Measurements from ENCODE around the gene PEX5L. TPM values are rescaled to one million over a fixed set of nuclear protein-coding genes. Genes with fewer than 3 reads are reported as not detected.

Gene PEX5L
- total RNA-seq, 4 donors from 2014 or later: 29.1 to 36.5 (median 32.3) TPM

DNA sequence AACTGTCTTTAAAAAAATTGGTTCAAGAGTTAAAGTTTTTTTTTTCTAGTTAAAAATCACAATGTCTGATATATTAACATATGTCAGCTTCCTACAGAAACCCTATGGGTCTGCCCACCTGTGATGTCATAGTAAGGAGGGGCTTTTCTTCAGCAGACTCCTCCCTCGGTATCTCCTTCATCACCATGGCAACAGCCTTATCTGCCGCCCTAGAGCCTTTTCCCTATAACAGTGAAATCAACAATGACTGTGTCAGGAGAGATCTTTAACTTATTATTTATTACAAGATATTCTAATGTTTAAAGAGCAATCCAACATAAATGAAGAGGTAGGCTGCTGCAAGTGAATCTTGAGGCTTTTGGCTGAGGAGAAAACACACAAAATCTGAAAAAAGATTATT is 138.7 kb downstream of the PEX5L start:
- Histone ChIP-seq H3K27ac (no peak overlapping the region), H3K36me3 (no peaks in the 10 kb centered on the region), H3K9me3 (no peaks in the 10 kb centered on the region), H3K4me3 (no peak overlapping the region), H3K27me3 (no peaks in the 10 kb centered on the region), H3K4me1 (no peaks in the 10 kb centered on the region)
- 34 to 39% methylated on average over 2 of the region's 2 CpGs for WGBS, 2 donors
- no peak for DNase-seq (ENCODE audit: low spot score in 2 of 2)
- no peak for TF ChIP-seq POLR2A (IDR thresholded peaks at IDR 0.05)
- no peak for TF ChIP-seq EP300 (IDR thresholded peaks at IDR 0.05)
- TF ChIP-seq, protein P1, sequence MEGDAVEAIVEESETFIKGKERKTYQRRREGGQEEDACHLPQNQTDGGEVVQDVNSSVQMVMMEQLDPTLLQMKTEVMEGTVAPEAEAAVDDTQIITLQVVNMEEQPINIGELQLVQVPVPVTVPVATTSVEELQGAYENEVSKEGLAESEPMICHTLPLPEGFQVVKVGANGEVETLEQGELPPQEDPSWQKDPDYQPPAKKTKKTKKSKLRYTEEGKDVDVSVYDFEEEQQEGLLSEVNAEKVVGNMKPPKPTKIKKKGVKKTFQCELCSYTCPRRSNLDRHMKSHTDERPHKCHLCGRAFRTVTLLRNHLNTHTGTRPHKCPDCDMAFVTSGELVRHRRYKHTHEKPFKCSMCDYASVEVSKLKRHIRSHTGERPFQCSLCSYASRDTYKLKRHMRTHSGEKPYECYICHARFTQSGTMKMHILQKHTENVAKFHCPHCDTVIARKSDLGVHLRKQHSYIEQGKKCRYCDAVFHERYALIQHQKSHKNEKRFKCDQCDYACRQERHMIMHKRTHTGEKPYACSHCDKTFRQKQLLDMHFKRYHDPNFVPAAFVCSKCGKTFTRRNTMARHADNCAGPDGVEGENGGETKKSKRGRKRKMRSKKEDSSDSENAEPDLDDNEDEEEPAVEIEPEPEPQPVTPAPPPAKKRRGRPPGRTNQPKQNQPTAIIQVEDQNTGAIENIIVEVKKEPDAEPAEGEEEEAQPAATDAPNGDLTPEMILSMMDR (IDR thresholded peaks at IDR 0.05): no peak

- no peak for DNase-seq (ENCODE audit: low spot score in 2 of 2)
- no peaks in the 10 kb centered on the region for H3K4me1 ChIP-seq
- no peaks in the 10 kb centered on the region for H3K9me3 ChIP-seq
- H3K36me3 ChIP-seq: no peaks in the 10 kb centered on the region
- TF ChIP-seq POLR2A (IDR thresholded peaks at IDR 0.05) (no peak), EP300 (IDR thresholded peaks at IDR 0.05) (no peak)
- TF ChIP-seq, protein P1 (IDR thresholded peaks at IDR 0.05): no peak
- 58 to 62% methylated on average over 4 of the region's 4 CpGs for WGBS, 2 donors
- H3K4me3 ChIP-seq: no peak overlapping the region
- no peak overlapping the region for H3K27ac ChIP-seq
- no peaks in the 10 kb centered on the region for H3K27me3 ChIP-seq
Measured at GRCh38 chr3:179897231-179897630, 139.5 kb downstream of the PEX5L start.

GRCh38 chr3:179896507-179896906 is 140.2 kb downstream of the PEX5L start:
- H3K36me3 ChIP-seq: no peaks in the 10 kb centered on the region
- no peaks in the 10 kb centered on the region for H3K9me3 ChIP-seq
- no peak overlapping the region for H3K4me3 ChIP-seq
- TF ChIP-seq, protein P1 (IDR thresholded peaks at IDR 0.05): no peak
- TF ChIP-seq POLR2A (IDR thresholded peaks at IDR 0.05) (no peak), EP300 (IDR thresholded peaks at IDR 0.05) (no peak)
- H3K27me3 ChIP-seq: no peaks in the 10 kb centered on the region
- WGBS, 2 donors: 91% methylated on average over 2 of the region's 2 CpGs
- H3K27ac ChIP-seq: no peak overlapping the region
- H3K4me1 ChIP-seq: no peaks in the 10 kb centered on the region
- DNase-seq (ENCODE audit: low spot score in 2 of 2): no peak

DNA sequence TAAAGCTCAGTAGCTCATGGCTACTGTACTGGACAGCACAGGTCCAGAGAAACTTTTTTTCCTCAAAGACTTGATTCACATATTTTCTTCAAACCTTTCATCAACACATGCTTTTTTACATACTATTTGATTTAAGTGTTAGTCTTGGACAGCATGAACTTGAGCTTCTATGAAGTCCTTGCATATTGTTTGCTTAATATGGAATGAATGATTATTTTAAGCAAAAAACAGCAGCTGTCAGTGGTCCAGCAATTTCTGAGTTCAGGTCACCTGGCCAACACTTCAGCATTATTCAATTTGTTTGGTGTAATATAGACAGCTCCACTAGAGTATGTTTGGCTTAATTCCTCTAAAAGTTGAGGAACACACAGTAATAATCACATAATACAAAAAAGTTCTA is 141.4 kb downstream of the PEX5L start:
- TF ChIP-seq POLR2A (IDR thresholded peaks at IDR 0.05) (no peak), EP300 (IDR thresholded peaks at IDR 0.05) (no peak)
- TF ChIP-seq, protein P1 (IDR thresholded peaks at IDR 0.05): no peak
- no peak for DNase-seq (ENCODE audit: low spot score in 2 of 2)
- Histone ChIP-seq H3K4me3 (no peak overlapping the region), H3K36me3 (no peaks in the 10 kb centered on the region), H3K9me3 (no peaks in the 10 kb centered on the region), H3K27ac (no peak overlapping the region), H3K27me3 (no peaks in the 10 kb centered on the region), H3K4me1 (no peaks in the 10 kb centered on the region)

DNA sequence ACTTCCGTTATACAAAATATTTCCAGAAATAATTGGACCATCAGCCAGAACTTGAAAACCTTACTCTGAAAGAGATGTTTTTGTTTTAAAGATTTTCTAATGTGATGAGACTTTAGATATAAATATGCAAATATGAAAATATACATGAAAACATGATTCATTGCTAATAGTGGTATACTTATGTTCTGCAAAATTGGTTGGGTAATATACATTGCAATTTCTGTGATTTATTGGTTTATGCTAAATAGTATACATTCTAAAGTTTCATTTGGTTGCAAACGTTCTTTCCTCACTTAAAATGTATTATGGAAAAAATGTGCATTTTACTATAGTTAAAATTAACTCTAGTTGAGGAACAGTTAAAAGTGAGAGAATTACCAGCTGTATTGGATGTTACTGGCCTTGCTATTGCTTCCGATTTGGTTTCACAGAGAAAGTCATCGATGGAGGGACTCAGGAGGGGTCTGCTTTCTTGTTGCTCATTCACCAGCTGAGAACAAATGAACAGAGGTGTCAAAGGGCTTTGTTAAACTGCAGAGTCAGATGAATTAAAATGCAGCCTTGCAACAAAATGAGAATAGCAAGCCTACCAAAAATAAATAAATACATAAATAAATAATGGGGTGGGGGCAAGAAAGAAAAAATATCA is 149.3 kb downstream of the PEX5L start:
- no peak overlapping the region for H3K27ac ChIP-seq
- H3K4me3 ChIP-seq: no peak overlapping the region
- 56 to 58% methylated on average over 4 of the region's 4 CpGs for WGBS, 2 donors
- no peaks in the 10 kb centered on the region for H3K36me3 ChIP-seq
- no peak for TF ChIP-seq POLR2A (IDR thresholded peaks at IDR 0.05)
- no peak for TF ChIP-seq EP300 (IDR thresholded peaks at IDR 0.05)
- TF ChIP-seq, protein P1 (IDR thresholded peaks at IDR 0.05): no peak
- H3K9me3 ChIP-seq: no peaks in the 10 kb centered on the region
- peaks cover 0 to 4% (median 0%) of the 10 kb centered on the region in 4 donors for H3K4me1 ChIP-seq
- H3K27me3 ChIP-seq: no peaks in the 10 kb centered on the region
- DNase-seq (ENCODE audit: low spot score in 2 of 2): no peak

All from tibial nerve (tissue), 4 donors.